GM18511 (cell line): ENCODE results near the gene KCNE1.

ENCODE experiments used
- ATAC-seq: cut with Tn5 transposase; IDR thresholded peaks from one replicate; pipeline ENCODE4 v1.9.1; 2021; ENCODE audit warnings: mild to moderate bottlenecking, moderate library complexity; ENCODE audit not compliant: unreplicated experiment

The KCNE1 gene

GRCh38 chr21:34536311-34536710, 24.3 kb upstream of the KCNE1 start:
- ATAC-seq = no peak

- no peak for ATAC-seq
Measured at GRCh38 chr21:34535886-34536285, 23.9 kb upstream of the KCNE1 start.

GRCh38 chr21:34534522-34534921, 22.5 kb upstream of the KCNE1 start:
- no peak for ATAC-seq

GRCh38 chr21:34533938-34534337, 21.9 kb upstream of the KCNE1 start:
- ATAC-seq = no peak

GRCh38 chr21:34531399-34531798, 19.4 kb upstream of the KCNE1 start:
- ATAC-seq = no peak

GRCh38 chr21:34530261-34530660, 18.3 kb upstream of the KCNE1 start:
- no peak for ATAC-seq

GRCh38 chr21:34528131-34528561, 16.1 kb upstream of the KCNE1 start:
- no peak for ATAC-seq

GRCh38 chr21:34526618-34527290, 14.7 kb upstream of the KCNE1 start:
- ATAC-seq = peak; percentile 63

GRCh38 chr21:34526241-34526617, 14.2 kb upstream of the KCNE1 start:
- ATAC-seq = no peak

- ATAC-seq = no peak
Measured at GRCh38 chr21:34524646-34525601, 12.9 kb upstream of the KCNE1 start.

GRCh38 chr21:34523019-34523555, 11.1 kb upstream of the KCNE1 start:
- ATAC-seq = no peak

GRCh38 chr21:34522284-34522683, 10.3 kb upstream of the KCNE1 start:
- no peak for ATAC-seq

- ATAC-seq = no peak
Measured at GRCh38 chr21:34521561-34521960, 9.6 kb upstream of the KCNE1 start.

- ATAC-seq = no peak
Measured at GRCh38 chr21:34520764-34521508, 8.9 kb upstream of the KCNE1 start.

- no peak for ATAC-seq
Measured at GRCh38 chr21:34520281-34520680, 8.3 kb upstream of the KCNE1 start.

- no peak for ATAC-seq
Measured at GRCh38 chr21:34519694-34520093, 7.7 kb upstream of the KCNE1 start.

GRCh38 chr21:34519016-34519415, 7.0 kb upstream of the KCNE1 start:
- no peak for ATAC-seq

GRCh38 chr21:34518301-34518700, 6.3 kb upstream of the KCNE1 start:
- no peak for ATAC-seq

GRCh38 chr21:34517491-34518245, 5.7 kb upstream of the KCNE1 start:
- ATAC-seq = no peak

- no peak for ATAC-seq
Measured at GRCh38 chr21:34517039-34517438, 5.0 kb upstream of the KCNE1 start.
